ENCODE measurements around the gene AHR.
"Not testable (repeated sequence)": the region's sequence is repeated elsewhere in the genome, so short reads cannot be mapped to it uniquely, and the experiment has no call there.

AHR gene

DNA sequence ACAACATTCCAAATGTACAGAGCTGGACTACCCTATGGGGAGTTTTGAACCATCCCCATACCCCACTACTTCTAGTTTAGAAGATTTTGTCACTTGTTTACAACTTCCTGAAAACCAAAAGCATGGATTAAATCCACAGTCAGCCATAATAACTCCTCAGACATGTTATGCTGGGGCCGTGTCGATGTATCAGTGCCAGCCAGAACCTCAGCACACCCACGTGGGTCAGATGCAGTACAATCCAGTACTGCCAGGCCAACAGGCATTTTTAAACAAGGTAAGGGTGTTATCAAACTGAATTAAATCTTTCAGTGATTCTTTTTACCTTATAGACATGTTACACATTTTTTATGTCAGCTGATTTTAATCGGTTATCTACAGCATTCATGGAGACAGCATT is 41.5 kb downstream of the AHR start:
- no peak for DNase-seq (ENCODE audit: low read depth in 2 of 2)

GRCh38 chr7:17340655-17341054 is 42.2 kb downstream of the AHR start:
- no peak for DNase-seq (ENCODE audit: low read depth in 2 of 2)

DNA sequence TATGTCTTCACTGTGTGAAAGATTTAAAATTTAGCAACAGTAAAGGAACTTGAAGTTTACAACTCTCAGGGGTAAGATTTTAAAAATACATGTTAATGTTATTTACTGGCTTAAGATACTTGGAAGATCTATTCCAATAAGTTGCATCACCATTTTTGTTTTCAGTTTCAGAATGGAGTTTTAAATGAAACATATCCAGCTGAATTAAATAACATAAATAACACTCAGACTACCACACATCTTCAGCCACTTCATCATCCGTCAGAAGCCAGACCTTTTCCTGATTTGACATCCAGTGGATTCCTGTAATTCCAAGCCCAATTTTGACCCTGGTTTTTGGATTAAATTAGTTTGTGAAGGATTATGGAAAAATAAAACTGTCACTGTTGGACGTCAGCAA is 44.3 kb downstream of the AHR start:
- no peak for DNase-seq (ENCODE audit: low read depth in 2 of 2)

- no peak for DNase-seq (ENCODE audit: low read depth in 2 of 2)
These were observed 48.9 kb downstream of the AHR start for GRCh38 chr7:17347401-17347800.

- not testable (repeated sequence) for DNase-seq (ENCODE audit: low read depth in 2 of 2)
These were observed 50.5 kb downstream of the AHR start for GRCh38 chr7:17348932-17349331.

- not testable (repeated sequence) for DNase-seq (ENCODE audit: low read depth in 2 of 2)
These were observed 51.9 kb downstream of the AHR start for GRCh38 chr7:17350321-17350720.

- not testable (repeated sequence) for DNase-seq (ENCODE audit: low read depth in 2 of 2)
These were observed 55.4 kb downstream of the AHR start for GRCh38 chr7:17353650-17354419.

DNA sequence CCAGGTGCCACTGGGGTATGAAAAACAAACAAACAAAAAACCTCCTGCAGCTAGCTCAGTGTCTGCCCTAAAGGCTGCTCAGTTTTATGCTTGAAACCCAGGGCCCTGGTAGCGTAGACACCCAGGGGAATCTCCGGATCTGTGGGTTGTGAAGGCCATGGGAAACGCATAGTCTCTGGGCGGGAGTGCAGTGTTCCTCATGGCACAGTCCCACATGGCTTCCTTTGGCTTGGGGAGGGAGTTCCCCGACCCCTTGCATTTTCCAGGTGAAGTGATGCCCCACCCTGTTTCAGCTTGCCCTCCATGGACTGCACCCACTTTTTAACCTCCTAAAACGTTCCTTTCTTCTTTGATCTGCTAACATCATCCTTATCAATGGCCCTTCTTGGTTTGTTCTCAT is 56.0 kb downstream of the AHR start:
- DNase-seq (ENCODE audit: low read depth in 2 of 2), result no peak

DNA sequence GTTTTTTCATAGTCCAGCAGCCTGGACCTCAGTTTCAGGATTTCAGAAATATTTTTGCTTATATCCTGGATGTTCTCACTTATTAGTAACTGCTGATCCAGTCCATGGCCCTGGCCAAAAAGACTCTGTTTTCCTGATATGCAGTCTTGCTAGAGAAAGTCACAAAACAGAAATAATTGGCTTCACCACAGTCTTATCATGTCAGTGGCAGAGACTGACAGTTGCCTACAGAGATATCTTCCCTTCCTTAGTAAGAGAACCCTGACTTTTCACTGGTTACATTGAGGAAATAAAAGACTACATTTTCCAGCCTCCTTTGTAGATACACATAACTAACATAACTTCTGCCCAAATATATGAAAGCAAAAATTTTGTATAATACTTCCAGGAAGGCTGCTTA is 56.6 kb downstream of the AHR start:
- no peak for DNase-seq (ENCODE audit: low read depth in 2 of 2)

DNA sequence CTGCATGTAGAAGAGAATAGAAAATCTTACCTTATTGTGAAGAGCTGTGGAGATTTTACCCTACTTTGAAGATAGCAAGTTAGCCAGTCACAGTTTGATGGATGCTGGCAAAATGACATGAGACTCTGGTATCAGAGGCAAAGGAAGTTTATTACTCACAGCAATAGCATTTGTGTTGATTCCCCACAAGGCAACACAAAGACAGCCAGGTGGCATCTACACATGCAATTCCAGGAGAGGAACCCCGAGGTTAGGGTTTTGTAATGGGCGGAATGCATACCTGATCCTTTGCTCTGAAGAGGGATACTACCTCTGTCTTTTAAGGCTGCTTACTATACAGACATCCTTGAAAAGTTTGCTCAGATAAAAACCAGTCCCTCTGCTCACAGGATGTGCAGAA is 59.5 kb downstream of the AHR start:
- no peak for DNase-seq (ENCODE audit: low read depth in 2 of 2)

DNA sequence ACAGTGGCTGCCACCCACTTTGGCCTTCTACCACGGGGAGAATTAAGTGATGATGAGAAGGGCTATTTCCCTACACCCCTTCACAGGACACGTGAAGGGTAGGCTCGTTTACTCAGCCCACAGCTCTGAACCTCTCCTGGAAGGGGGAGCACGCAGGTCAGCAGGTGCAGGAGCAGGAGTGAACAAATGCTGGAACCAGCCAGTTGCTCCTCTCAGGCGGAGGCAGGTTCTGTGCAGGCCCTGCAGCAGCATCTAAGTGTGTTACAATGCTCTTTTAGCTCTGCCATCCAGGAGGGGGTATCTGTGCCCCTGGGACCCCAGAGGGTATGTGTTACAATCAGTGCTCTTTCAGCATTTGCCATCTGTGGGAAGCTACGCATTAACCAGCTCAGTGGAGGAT is 61.2 kb downstream of the AHR start:
- no peak for DNase-seq (ENCODE audit: low read depth in 2 of 2)

DNA sequence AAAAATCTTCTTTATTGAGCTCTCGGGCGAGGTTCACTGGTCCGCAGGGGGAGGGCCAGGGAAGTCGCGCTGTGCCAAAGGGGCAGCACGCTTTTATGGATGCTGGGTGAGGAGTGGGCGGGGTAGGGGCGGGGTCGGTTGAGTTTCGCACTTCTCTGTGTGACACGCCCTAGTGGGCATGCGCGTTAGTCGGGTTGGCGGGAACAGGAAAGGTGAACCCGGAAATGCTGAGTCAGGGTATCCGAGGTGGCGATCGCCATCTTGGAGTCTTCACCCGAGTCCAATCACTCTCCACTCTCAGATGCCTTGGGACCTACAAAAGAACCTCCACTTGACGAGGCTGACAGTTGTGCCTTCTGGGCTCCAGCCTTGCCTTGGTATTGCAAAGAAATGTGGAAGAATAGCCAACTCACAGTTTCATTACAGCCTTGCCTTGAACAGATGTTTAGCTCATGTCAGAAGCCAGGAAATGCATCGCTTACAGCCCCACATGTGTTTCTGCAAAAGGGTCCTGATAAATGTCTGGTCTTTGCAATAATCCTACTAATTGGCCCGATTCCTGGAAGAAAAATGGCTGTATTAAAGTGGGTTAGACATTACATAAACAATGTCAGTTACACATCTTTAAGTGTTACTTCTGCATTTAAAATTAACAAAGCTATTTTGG is 64.1 kb downstream of the AHR start:
- no peak for DNase-seq (ENCODE audit: low read depth in 2 of 2)

GRCh38 chr7:17364671-17365070 is 66.2 kb downstream of the AHR start:
- no peak for DNase-seq (ENCODE audit: low read depth in 2 of 2)

- no peak for DNase-seq (ENCODE audit: low read depth in 2 of 2)
These were observed 67.3 kb downstream of the AHR start for GRCh38 chr7:17365775-17366174.

GRCh38 chr7:17367502-17367901 is 69.0 kb downstream of the AHR start:
- no peak for DNase-seq (ENCODE audit: low read depth in 2 of 2)

DNA sequence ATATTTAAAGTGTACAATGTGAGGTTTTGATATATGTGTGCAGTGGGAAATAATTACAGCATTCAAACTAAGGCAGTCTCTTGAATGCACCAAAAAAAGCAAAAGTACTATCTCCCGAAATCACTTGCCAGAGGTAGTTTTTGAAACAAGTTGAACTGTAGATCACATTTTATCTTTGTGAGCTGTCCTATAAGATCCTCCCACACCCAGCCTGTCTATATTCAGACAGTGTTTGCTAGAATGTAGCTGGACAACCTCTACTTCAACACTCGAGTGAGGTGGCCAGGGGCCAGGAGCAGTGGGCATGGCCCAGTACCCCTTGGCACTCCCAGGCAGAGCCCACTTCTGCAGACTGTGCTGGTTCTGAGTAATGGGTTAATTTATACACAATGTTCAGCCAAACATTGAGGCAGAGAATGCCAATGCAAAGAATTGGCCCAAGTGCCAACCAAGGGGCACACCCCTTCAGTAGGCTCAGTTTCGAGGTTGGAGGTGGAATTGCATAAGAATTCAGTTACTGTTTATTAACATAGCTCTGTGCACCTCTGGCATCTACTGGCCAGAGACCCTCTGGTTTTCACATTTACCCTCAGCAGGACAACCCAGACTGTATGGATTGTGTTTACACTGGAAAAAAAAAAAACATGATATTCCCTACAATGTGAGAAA is 70.5 kb downstream of the AHR start:
- DNase-seq (ENCODE audit: low read depth in 2 of 2), result no peak

DNA sequence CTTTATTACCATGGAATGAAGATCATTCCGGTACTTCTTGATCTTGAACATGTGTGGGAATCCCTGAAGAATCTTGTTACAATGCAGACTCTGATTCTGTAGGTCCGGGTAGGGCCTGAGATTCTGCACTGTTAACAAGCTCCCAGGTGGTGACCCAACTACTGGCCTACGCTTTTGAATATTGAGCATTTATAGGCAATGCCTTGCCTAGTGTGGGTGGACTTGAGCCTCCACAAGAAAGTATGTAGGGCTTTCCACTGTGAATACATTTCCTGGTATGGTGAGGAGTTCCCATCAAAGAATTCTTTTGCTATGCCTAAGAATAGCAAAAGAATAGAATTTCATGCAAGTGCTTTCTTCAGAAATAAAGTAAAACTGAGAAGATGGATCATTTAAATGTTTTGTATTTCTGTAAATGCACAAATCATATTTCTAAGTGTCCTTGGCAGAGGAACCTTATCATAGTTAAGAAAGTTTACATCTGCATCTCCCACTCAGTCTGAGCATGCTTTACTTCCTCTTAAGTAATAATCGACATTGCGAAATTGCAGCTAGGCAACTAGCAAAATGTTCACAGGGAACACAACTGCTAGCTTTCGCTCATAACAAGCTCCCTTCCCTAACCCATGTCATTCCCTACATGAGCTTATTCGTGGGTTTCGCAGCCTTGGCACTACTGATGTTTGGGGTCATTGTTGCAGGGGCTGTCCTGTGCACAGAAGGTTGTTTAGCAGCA is 71.4 kb downstream of the AHR start:
- no peak for DNase-seq (ENCODE audit: low read depth in 2 of 2)

- DNase-seq (ENCODE audit: low read depth in 2 of 2), result no peak
These were observed 72.6 kb downstream of the AHR start for GRCh38 chr7:17370901-17371585.

DNA sequence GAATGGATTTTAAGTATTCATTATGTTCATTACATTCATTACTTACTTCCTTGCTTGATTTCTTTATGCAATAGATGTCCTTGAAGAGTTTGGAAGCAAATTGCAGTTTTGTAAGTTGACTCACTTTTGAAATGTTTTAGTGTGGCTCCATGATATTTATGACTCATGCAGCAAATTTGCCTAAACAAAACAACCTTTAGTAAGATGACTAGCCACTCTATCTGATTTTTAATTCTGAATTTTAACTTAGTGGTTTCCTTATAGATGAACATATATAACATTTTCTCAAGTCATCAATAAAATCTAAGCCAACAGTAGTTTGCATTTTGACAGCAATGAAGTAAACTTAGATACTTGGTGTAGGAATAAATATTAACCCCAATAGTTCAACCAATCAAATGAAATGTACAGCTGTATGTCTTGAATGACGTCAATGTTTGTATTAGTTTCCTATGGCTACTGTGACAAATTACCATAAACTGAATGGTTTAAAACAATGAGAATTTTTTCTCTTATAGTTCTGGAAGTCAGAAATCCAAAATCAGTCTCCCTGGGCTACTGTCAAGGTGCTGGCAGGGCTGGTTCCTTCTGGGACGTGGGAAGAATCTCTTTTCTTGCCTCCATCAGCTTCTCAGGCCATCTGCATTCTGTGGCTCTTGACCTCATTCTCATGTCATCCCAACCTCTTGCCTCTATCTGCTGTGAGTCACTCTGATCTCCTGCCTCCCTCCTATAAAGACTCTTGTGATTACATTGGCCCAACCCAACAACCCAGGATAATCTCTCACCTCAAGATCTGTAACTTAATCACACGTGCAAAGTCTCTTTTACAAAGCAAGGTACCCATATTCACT is 73.4 kb downstream of the AHR start:
- no peak for DNase-seq (ENCODE audit: low read depth in 2 of 2)

DNA sequence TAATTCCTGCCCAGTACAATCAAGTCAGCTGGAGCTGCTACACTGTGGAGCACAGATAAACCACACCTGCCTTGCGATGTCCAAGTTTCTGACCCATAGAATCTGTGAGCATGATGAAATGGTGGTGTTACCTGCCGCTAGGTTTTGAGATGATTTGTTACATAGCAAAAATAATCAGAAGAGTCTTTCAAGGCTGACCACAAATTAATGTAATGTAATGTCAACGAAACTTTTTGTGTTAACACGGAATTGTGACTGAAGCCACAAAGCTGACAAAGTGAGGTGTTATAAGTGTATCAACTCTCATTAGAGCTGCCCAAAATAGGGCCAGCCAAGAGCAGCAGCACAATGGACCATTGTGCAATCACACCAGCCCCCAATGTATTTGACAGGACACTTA is 75.7 kb downstream of the AHR start:
- DNase-seq (ENCODE audit: low read depth in 2 of 2), result no peak

GRCh38 chr7:17374654-17375053 is 76.2 kb downstream of the AHR start:
- DNase-seq (ENCODE audit: low read depth in 2 of 2), result no peak

Measured in stimulated activated CD4-positive, alpha-beta T cell treated with anti-CD3 and anti-CD28 coated beads, Interleukin-4, amount 100 ng/mL, for 48 hours (primary cell).